ENCODE results near the gene SEC14L5. TPM values are rescaled to one million over a fixed set of nuclear protein-coding genes. Genes with fewer than 3 reads are reported as not detected.
A peak's percentile ranks its signal among the peaks of the same experiment; 100 is the strongest.

Gene SEC14L5
- total RNA-seq, 1 donor from 2014 or later: not detected

GRCh38 chr16:5024632-5025031 is 66.5 kb downstream of the SEC14L5 start:
- Mint-ChIP-seq H3K4me3 (ENCODE audit: unreplicated experiment) (no peak overlapping the region), H3K27me3 (ENCODE audit: unreplicated experiment) (peaks cover 4% of the 10 kb centered on the region), H3K4me1 (ENCODE audit: unreplicated experiment) (no peaks in the 10 kb centered on the region), H3K36me3 (ENCODE audit: unreplicated experiment) (peaks cover 3% of the 10 kb centered on the region), H3K9me3 (ENCODE audit: unreplicated experiment) (no peaks in the 10 kb centered on the region), H3K27ac (ENCODE audit: unreplicated experiment) (no peak overlapping the region)
- DNase-seq (ENCODE audit: extremely low spot score, unreplicated experiment): no peak
- no peak for TF ChIP-seq CTCF (IDR thresholded peaks at IDR 0.05)

GRCh38 chr16:5025171-5025632 is 67.1 kb downstream of the SEC14L5 start:
- DNase-seq (ENCODE audit: extremely low spot score, unreplicated experiment): no peak
- no peak overlapping the region for H3K4me3 Mint-ChIP-seq (ENCODE audit: unreplicated experiment)
- no peak overlapping the region for H3K27ac Mint-ChIP-seq (ENCODE audit: unreplicated experiment)
- peaks cover 4% of the 10 kb centered on the region for H3K27me3 Mint-ChIP-seq (ENCODE audit: unreplicated experiment)
- H3K4me1 Mint-ChIP-seq (ENCODE audit: unreplicated experiment): no peaks in the 10 kb centered on the region
- peak; percentile 45 for TF ChIP-seq CTCF (IDR thresholded peaks at IDR 0.05)
- no peaks in the 10 kb centered on the region for H3K9me3 Mint-ChIP-seq (ENCODE audit: unreplicated experiment)
- H3K36me3 Mint-ChIP-seq (ENCODE audit: unreplicated experiment): peaks cover 3% of the 10 kb centered on the region

- H3K4me3 Mint-ChIP-seq (ENCODE audit: unreplicated experiment): no peak overlapping the region
- H3K9me3 Mint-ChIP-seq (ENCODE audit: unreplicated experiment): no peaks in the 10 kb centered on the region
- no peaks in the 10 kb centered on the region for H3K27me3 Mint-ChIP-seq (ENCODE audit: unreplicated experiment)
- no peaks in the 10 kb centered on the region for H3K4me1 Mint-ChIP-seq (ENCODE audit: unreplicated experiment)
- H3K27ac Mint-ChIP-seq (ENCODE audit: unreplicated experiment): no peak overlapping the region
- no peak for DNase-seq (ENCODE audit: extremely low spot score, unreplicated experiment)
- no peak for TF ChIP-seq CTCF (IDR thresholded peaks at IDR 0.05)
- peaks cover 3% of the 10 kb centered on the region for H3K36me3 Mint-ChIP-seq (ENCODE audit: unreplicated experiment)
These were observed 68.5 kb downstream of the SEC14L5 start for GRCh38 chr16:5026664-5027063.

DNA sequence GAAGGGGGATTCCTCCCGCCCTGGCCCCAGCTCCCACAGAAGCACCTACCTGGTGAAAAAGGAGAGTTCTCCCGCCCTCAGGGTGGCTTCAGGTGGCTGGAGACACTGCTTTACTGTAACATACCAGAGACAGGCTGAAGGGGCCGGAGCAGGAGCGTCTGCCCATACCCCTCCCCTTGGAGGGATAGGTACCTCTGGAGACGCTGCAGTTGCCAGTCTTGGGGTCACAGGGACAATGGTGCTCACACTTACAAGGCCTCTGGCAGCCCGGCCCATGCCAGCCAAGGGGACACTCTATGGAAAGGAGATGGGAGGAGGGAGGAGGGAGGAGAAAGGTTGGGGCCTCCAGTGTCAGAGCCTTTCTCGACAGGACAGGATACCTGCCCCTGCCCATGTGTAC is 69.0 kb downstream of the SEC14L5 start:
- DNase-seq (ENCODE audit: extremely low spot score, unreplicated experiment): no peak
- no peak for TF ChIP-seq CTCF (IDR thresholded peaks at IDR 0.05)
- Mint-ChIP-seq H3K27me3 (ENCODE audit: unreplicated experiment) (no peaks in the 10 kb centered on the region), H3K4me1 (ENCODE audit: unreplicated experiment) (peaks cover 2% of the 10 kb centered on the region), H3K36me3 (ENCODE audit: unreplicated experiment) (peaks cover 3% of the 10 kb centered on the region), H3K4me3 (ENCODE audit: unreplicated experiment) (no peak overlapping the region), H3K27ac (ENCODE audit: unreplicated experiment) (no peak overlapping the region), H3K9me3 (ENCODE audit: unreplicated experiment) (no peaks in the 10 kb centered on the region)

GRCh38 chr16:5027575-5028235 is 69.6 kb downstream of the SEC14L5 start:
- Mint-ChIP-seq H3K9me3 (ENCODE audit: unreplicated experiment) (no peaks in the 10 kb centered on the region), H3K4me3 (ENCODE audit: unreplicated experiment) (no peak overlapping the region), H3K27me3 (ENCODE audit: unreplicated experiment) (no peaks in the 10 kb centered on the region), H3K27ac (ENCODE audit: unreplicated experiment) (no peak overlapping the region), H3K4me1 (ENCODE audit: unreplicated experiment) (peaks cover 6% of the 10 kb centered on the region), H3K36me3 (ENCODE audit: unreplicated experiment) (peaks cover 3% of the 10 kb centered on the region)
- DNase-seq (ENCODE audit: extremely low spot score, unreplicated experiment): no peak
- no peak for TF ChIP-seq CTCF (IDR thresholded peaks at IDR 0.05)

Data from osteocyte (in vitro differentiated cells).